Measurements from ENCODE around the gene TCF7L2.

TCF7L2 gene

DNA sequence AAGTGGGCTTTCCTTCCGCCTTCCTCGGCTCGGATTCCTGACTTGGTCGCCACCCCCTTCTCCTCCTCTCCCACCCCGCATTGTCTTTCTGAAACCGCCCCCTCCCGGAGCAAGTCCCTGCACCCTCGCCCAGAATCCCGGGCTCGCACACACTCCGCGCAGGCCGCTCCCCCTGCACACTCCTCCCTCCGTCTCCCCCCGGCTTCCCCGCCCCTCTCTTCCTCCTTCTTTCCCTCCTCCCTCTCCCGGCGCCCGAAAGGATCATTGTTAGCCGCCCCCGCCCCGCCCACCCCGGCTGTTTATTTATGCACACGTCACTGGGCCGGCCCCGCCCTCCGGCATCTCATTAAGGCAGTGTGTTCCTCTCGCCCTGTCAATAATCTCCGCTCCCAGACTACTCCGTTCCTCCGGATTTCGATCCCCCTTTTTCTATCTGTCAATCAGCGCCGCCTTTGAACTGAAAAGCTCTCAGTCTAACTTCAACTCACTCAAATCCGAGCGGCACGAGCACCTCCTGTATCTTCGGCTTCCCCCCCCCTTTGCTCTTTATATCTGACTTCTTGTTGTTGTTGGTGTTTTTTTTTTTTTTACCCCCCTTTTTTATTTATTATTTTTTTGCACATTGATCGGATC, at the start of gene TCF7L2:
Gene TCF7L2, plus strand, starts transcription at position 373 of the 633 bp plus-strand sequence. CDS start 510 bp downstream, outside the sequence.
- peak; percentile 98 for DNase-seq (ENCODE audit: low read depth, low spot score)

DNA sequence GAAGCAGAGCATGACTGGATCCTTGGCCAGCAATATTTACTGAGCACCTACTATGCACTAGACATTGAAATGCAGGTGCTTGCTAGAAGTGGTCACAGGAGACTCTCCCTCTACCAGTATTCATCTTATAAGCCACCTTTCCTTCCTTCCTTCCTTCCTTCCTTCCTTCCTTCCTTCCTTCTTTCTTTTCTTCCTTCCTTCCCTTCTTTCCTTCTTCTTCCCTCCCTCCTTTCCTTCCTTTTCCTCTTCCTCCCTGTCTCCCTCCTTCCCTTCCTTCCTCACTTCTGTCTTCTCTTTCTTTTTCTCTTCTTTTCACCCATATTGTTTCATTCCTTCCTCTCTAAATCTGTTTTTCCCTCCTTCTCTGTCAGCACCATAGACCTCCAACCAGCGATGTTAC, 47.3 kb upstream of the TCF7L2 start:
- DNase-seq (ENCODE audit: low read depth, low spot score): no peak

- no peak for DNase-seq (ENCODE audit: low read depth, low spot score)
Measured at GRCh38 chr10:112904000-112904399, 46.0 kb upstream of the TCF7L2 start.

DNA sequence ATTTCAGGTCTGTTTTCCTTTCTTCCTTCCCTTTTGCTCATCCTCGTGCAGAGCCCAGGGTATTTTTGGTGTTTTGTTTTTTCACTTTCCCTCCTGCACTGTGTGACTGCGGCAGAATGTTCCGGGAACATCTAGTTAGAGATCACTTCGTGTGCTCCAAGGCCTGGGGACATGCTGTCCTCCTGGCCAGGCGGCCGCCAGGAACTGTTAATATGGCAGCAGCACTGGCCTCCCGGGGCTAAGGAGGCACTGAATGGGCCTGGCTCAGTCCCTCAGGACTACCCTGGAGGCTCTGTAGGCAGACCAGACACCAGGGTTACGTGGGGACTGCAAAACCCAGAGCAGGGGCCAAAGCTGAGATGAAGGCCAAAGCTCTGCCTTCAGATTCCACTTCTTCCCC, 43.1 kb upstream of the TCF7L2 start:
- no peak for DNase-seq (ENCODE audit: low read depth, low spot score)

DNA sequence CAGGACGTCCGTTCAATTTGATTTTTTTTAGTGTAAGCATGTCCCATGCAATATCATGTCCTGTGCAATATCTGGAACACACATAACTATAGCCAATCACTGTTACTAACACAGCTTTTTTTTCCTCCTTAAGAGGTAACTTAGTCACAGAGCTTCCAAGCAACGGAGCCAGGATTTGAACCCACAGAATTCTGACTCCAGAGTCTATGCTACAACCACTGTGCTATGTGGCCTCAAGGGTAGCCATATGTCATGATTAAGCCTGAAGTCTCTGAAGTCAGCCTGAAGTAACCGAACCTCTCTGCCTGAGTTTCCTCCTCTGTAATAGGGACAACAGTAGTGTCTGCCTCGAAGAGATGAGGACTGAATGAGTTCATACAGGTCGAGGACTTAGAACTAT, 42.2 kb upstream of the TCF7L2 start:
- DNase-seq (ENCODE audit: low read depth, low spot score): no peak

DNA sequence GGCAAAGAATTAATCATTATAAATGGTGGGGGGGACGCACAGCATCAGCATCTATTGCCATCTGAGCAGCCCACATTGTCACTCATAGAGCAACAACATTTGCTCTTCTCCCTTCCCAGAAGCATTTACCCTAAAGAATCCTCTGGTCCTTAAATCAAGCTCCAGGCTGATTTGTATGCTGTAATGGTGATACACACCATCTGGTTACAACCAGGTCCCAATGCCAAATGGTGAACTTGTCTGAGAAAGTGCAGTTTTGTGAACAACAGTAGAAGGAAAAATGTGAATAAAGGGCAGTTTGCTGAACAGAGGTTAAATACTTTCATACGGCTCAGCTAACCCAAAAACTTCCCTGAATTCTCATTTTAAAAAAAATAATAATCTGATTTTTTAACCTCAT, 38.8 kb upstream of the TCF7L2 start:
- no peak for DNase-seq (ENCODE audit: low read depth, low spot score)

- DNase-seq (ENCODE audit: low read depth, low spot score): no peak
Measured at GRCh38 chr10:112912410-112912928, 37.6 kb upstream of the TCF7L2 start.

GRCh38 chr10:112913255-112913654, 36.8 kb upstream of the TCF7L2 start:
- no peak for DNase-seq (ENCODE audit: low read depth, low spot score)

- DNase-seq (ENCODE audit: low read depth, low spot score): no peak
Measured at GRCh38 chr10:112913661-112914287, 36.3 kb upstream of the TCF7L2 start.

GRCh38 chr10:112914288-112914952, 35.6 kb upstream of the TCF7L2 start:
- no peak for DNase-seq (ENCODE audit: low read depth, low spot score)

DNA sequence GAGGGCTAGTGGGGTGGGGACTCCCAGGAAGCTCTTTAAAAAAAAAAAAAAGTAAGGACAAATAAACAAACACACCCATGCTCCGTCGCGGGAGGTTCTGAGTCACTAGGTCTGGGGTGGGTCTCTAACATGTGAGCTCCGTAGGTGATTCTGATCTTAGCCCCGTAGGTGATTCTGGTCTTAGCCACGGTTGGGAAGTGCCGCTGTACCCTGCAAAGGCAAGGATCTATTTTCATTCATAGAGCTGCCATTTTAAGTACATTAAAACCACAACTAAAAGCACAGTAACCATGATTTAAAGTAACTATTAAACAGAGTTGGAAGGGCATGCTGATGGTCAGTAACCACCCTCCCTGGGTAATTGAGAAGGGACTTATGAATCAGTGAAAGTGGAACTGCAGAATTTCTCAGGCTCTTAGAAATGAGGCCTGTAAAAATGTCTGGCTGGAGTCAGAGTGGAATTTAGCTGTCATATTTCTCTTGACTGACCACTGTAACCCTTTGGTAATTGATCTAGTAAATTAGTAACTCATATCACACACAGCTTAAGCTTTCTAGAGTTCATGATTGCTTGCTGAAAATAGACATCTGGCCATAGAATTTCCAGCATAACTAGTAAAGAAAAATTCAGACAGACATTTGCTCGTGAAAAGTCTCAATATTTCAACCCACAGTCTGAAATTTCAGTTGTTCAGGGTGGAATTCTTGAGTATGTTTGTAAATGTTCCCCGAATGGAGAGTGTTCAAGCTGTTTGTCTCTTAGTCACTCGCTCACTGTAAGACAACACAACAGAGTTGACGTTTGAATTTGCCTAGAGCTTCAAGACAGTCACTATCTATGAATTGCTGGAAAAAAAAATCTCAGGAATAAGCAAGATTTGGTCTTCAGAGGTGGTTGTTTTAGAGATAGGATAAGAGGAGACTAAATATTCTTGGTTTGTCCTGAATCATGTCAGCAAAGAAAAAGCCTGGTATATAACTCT, 34.2 kb upstream of the TCF7L2 start:
- DNase-seq (ENCODE audit: low read depth, low spot score): peak; percentile 40

- no peak for DNase-seq (ENCODE audit: low read depth, low spot score)
Measured at GRCh38 chr10:112917681-112918080, 32.4 kb upstream of the TCF7L2 start.

DNA sequence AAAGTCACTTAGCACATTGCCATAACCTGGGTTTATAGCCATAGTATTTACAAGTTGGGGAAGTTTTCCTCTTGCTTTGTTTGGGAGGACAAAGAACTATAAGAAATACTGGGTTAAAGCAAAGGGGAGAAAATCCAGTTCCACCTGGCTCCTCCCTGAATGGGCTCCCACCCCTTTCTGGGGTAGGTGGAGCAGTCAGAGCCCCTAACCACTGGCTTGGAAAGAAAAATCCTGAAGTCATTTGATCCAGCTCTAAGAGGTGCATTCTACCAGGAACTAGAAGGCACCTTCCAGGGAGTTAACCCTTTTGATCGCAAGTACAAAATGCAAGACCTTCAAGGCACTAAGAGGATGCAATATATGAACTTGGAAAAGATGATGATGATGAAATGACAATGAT, 31.3 kb upstream of the TCF7L2 start:
- DNase-seq (ENCODE audit: low read depth, low spot score): no peak

- DNase-seq (ENCODE audit: low read depth, low spot score): peak; percentile 62
Measured at GRCh38 chr10:112919721-112920120, 30.3 kb upstream of the TCF7L2 start.

- DNase-seq (ENCODE audit: low read depth, low spot score): no peak
Measured at GRCh38 chr10:112926906-112927688, 22.9 kb upstream of the TCF7L2 start.

DNA sequence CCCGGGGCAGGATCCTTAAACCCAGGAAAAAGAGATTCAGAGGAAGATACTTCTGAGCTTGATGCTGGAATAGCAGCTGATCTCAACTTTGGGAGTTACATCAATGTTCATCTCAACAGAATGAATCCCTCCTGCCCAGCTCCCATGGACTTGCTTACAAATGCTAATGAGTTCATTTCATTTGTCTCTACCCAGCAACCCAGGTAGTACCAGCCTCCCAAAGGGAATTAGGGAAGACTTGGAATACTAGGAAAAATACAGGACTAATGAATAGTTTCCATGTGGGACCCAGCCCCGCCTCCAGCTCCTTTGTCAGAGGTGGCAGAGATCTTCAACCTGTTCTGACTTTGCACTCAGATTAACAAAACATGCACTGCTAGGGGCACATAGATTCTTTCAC, 22.1 kb upstream of the TCF7L2 start:
- DNase-seq (ENCODE audit: low read depth, low spot score): no peak

- no peak for DNase-seq (ENCODE audit: low read depth, low spot score)
Measured at GRCh38 chr10:112932658-112933057, 17.4 kb upstream of the TCF7L2 start.

DNA sequence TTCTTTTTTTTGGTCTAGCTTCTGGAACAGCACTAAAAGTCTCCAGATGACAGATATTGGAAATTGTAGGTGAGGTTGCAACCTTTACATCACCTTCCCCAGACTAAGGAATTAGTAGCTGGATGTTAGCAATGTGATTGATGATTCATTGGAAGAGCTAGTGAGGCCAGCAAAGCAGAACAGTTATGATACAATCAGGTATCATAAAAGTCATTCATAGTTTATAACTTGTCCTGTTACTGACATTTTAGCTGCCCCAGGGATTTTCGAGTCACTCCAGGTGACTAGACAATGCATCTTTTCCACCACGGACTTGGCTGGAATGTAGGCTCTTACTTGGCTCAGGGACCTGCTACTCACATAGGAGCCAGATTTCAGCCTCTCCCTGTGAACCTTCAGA, 15.9 kb upstream of the TCF7L2 start:
- DNase-seq (ENCODE audit: low read depth, low spot score): no peak

DNA sequence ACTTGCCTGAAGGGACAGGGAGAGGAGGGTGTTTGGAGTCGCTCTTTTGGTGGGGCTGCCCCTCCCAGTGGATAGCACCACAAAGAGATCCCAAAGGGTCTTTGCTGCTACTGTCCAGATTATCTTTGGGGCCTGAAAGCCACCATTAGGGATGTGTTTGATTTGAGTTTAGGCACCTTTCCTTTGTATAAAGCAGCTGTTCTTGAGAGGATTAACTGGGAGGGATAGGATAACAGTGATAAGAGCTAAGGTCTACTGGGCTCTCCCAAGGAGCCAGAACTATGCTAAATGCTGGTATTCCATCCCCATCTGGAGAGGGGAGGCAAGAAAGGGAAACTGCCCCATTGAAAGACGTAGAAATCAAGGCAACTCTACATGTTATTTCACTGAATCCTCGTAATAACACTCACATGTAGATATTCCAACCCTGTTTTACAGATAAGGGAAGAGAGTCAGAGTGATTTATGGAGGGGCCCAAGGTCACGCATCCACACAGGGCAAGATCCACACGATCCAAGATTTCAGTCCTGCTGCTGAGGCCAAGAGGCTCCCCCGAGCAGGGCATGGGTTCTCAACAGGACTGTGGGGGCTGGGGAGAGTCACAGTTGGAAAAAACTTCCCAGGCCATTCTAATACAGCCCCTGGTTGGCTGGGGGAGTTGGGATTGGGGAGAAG, 11.1 kb upstream of the TCF7L2 start:
- no peak for DNase-seq (ENCODE audit: low read depth, low spot score)

- DNase-seq (ENCODE audit: low read depth, low spot score): no peak
Measured at GRCh38 chr10:112945811-112946210, 4.2 kb upstream of the TCF7L2 start.

Measured in astrocyte of the hippocampus (primary cell).